Body of pancreas (tissue), 4 donors: ENCODE measurements around the gene PRPF40A.

Experiments used
- POLR2A ChIP-seq, 3 donors: fragments of 450-650 bp; IDR thresholded peaks; one replicate each; pipeline ENCODE4 v1.6.1; 2016; ENCODE audit warnings: antibody characterized with exemption in 3 of 3, mild to moderate bottlenecking in 2 of 3
- TF ChIP-seq, protein P1 (sequence below), 7 experiments: fragments of 450-650 bp in 4 of 7; fragments of 200-600 bp in 3 of 7; sonication (generic) in 3 of 7; IDR thresholded peaks; one replicate each; pipeline ENCODE4 v1.5.1; 2016 to 2019; ENCODE audit warnings: antibody characterized with exemption in 7 of 7

- TF ChIP-seq, protein P1, sequence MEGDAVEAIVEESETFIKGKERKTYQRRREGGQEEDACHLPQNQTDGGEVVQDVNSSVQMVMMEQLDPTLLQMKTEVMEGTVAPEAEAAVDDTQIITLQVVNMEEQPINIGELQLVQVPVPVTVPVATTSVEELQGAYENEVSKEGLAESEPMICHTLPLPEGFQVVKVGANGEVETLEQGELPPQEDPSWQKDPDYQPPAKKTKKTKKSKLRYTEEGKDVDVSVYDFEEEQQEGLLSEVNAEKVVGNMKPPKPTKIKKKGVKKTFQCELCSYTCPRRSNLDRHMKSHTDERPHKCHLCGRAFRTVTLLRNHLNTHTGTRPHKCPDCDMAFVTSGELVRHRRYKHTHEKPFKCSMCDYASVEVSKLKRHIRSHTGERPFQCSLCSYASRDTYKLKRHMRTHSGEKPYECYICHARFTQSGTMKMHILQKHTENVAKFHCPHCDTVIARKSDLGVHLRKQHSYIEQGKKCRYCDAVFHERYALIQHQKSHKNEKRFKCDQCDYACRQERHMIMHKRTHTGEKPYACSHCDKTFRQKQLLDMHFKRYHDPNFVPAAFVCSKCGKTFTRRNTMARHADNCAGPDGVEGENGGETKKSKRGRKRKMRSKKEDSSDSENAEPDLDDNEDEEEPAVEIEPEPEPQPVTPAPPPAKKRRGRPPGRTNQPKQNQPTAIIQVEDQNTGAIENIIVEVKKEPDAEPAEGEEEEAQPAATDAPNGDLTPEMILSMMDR (IDR thresholded peaks at IDR 0.05) = no peak
- TF ChIP-seq POLR2A (IDR thresholded peaks at IDR 0.05) = no peak
These were observed 94.1 kb downstream of the PRPF40A start for GRCh38 chr2:152623076-152623740.
